ENCODE results near the gene EDEM3. TPM values are rescaled to one million over a fixed set of nuclear protein-coding genes. Genes with fewer than 3 reads are reported as not detected.
"Not testable (repeated sequence)": the region's sequence is repeated elsewhere in the genome, so short reads cannot be mapped to it uniquely, and the experiment has no call there.

EDEM3 gene
- total and polyA plus RNA-seq, 2 donors (not counting 1 experiment from before 2014, with no cell fraction given): 4.3 to 20.9 TPM

GRCh38 chr1:184767591-184767990 is 12.9 kb upstream of the EDEM3 start:
- TF ChIP-seq, protein P1, sequence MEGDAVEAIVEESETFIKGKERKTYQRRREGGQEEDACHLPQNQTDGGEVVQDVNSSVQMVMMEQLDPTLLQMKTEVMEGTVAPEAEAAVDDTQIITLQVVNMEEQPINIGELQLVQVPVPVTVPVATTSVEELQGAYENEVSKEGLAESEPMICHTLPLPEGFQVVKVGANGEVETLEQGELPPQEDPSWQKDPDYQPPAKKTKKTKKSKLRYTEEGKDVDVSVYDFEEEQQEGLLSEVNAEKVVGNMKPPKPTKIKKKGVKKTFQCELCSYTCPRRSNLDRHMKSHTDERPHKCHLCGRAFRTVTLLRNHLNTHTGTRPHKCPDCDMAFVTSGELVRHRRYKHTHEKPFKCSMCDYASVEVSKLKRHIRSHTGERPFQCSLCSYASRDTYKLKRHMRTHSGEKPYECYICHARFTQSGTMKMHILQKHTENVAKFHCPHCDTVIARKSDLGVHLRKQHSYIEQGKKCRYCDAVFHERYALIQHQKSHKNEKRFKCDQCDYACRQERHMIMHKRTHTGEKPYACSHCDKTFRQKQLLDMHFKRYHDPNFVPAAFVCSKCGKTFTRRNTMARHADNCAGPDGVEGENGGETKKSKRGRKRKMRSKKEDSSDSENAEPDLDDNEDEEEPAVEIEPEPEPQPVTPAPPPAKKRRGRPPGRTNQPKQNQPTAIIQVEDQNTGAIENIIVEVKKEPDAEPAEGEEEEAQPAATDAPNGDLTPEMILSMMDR (IDR thresholded peaks at IDR 0.05): no peak
- no peak for TF ChIP-seq EZH2 (IDR thresholded peaks at IDR 0.05; ENCODE audit: borderline replicate concordance, insufficient read depth, low read depth, low read length, poor library complexity, severe bottlenecking)
- H3K36me3 ChIP-seq (replicated peaks in 1 of 2; ENCODE audit: control extremely low read depth in 1 of 2, control insufficient read depth in 1 of 2, extremely low read depth in 1 of 2, insufficient read depth in 2 of 2, low read length in 1 of 2): no peaks in the 10 kb centered on the region
- no peaks in the 10 kb centered on the region for H3K27me3 Mint-ChIP-seq
- H4K20me1 ChIP-seq (ENCODE audit: control insufficient read depth, insufficient read depth, low read length, poor library complexity, severe bottlenecking): no peaks in the 10 kb centered on the region
- H3K27ac Mint-ChIP-seq: no peak overlapping the region
- no peaks in the 10 kb centered on the region for H3K4me1 ChIP-seq (ENCODE audit: control insufficient read depth in 2 of 2, insufficient read depth in 2 of 2, low read length in 2 of 2)
- H3K27ac ChIP-seq (ENCODE audit: low read length in 2 of 2): no peak overlapping the region
- peaks cover 2% of the 10 kb centered on the region for H3K4me1 Mint-ChIP-seq
- DNase-seq (no peak), ATAC-seq (ENCODE audit: low read depth) (no peak)
- H2AFZ ChIP-seq (ENCODE audit: insufficient read depth, low read depth, low read length, poor library complexity, severe bottlenecking): no peak overlapping the region
- no peak overlapping the region for H3K4me3 ChIP-seq (ENCODE audit: control extremely low read depth in 1 of 5, extremely low read depth in 1 of 5, insufficient read depth in 1 of 5, low read depth in 2 of 5, low read length in 4 of 5)
- H3K9ac ChIP-seq (ENCODE audit: low read length): no peak overlapping the region
- ChIA-PET POLR2A (no interaction called here), CTCF (interaction anchor here (1.6 kb wide), 1 partner anchor 38 kb away, joined by 5 read pairs; no protein-coding TSS in a partner anchor)
- H3K4me2 ChIP-seq (replicated peaks; ENCODE audit: low read depth, low read length, poor library complexity, severe bottlenecking): no peak overlapping the region
- H3K79me2 ChIP-seq (ENCODE audit: control insufficient read depth, insufficient read depth, low read length): no peaks in the 10 kb centered on the region
- H3K4me3 Mint-ChIP-seq: no peak overlapping the region
- H3K9me3 Mint-ChIP-seq (ENCODE audit: insufficient read depth): no peaks in the 10 kb centered on the region
- 100% methylated on average over 3 of the region's 5 CpGs for WGBS (ENCODE audit: insufficient coverage)
- H3K9me3 ChIP-seq (ENCODE audit: control extremely low read depth in 1 of 3, control insufficient read depth in 2 of 3, insufficient read depth in 1 of 3, low read length in 2 of 3): no peaks in the 10 kb centered on the region
- peaks cover 0 to 3% (median 1%) of the 10 kb centered on the region in 4 experiments for H3K27me3 ChIP-seq (replicated peaks in 1 of 4; ENCODE audit: control extremely low read depth in 1 of 4, control insufficient read depth in 3 of 4, insufficient read depth in 4 of 4, low read length in 3 of 4)
- intact Hi-C loops (cut with micrococcal nuclease): no loop called here

DNA sequence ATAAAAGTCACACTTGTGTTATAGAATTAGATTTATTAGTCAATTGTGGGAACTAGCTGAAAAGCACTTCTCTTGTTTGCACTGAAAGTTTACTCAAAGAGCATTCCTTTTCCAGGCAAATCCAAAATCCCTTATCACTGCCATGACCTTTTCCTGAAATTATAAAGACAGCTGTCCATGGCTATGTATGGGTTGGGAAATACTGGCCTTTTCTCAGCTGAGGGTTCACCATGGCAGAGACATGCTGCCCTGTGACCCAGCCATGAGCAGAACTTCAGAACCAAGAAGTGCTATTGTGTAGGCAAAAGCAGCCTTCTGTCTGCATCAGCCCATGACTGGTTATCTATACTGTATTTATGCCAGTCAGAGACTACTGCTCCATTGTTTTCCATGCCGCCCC is 9.8 kb upstream of the EDEM3 start:
- ATAC-seq (ENCODE audit: low read depth) (no peak), DNase-seq (no peak)
- no peaks in the 10 kb centered on the region for H3K79me2 ChIP-seq (ENCODE audit: control insufficient read depth, insufficient read depth, low read length)
- H3K4me3 Mint-ChIP-seq: no peak overlapping the region
- H3K27ac ChIP-seq (ENCODE audit: low read length in 2 of 2): no peak overlapping the region
- no peak overlapping the region for H2AFZ ChIP-seq (ENCODE audit: insufficient read depth, low read depth, low read length, poor library complexity, severe bottlenecking)
- no peaks in the 10 kb centered on the region for H4K20me1 ChIP-seq (ENCODE audit: control insufficient read depth, insufficient read depth, low read length, poor library complexity, severe bottlenecking)
- H3K27me3 ChIP-seq (replicated peaks in 1 of 4; ENCODE audit: control extremely low read depth in 1 of 4, control insufficient read depth in 3 of 4, insufficient read depth in 4 of 4, low read length in 3 of 4): peaks cover 0 to 3% (median 1%) of the 10 kb centered on the region in 4 experiments
- POLR2A ChIA-PET: no interaction called here
- H3K4me1 Mint-ChIP-seq: no peaks in the 10 kb centered on the region
- H3K4me2 ChIP-seq (replicated peaks; ENCODE audit: low read depth, low read length, poor library complexity, severe bottlenecking): no peak overlapping the region
- no peaks in the 10 kb centered on the region for H3K9me3 Mint-ChIP-seq (ENCODE audit: insufficient read depth)
- no peaks in the 10 kb centered on the region for H3K4me1 ChIP-seq (ENCODE audit: control insufficient read depth in 2 of 2, insufficient read depth in 2 of 2, low read length in 2 of 2)
- intact Hi-C loops (cut with micrococcal nuclease): no loop called here
- H3K27me3 Mint-ChIP-seq: no peaks in the 10 kb centered on the region
- 100% methylated on average over 1 of the region's 1 CpG for WGBS (ENCODE audit: insufficient coverage)
- TF ChIP-seq, protein P1 (IDR thresholded peaks at IDR 0.05): no peak
- TF ChIP-seq EZH2 (IDR thresholded peaks at IDR 0.05; ENCODE audit: borderline replicate concordance, insufficient read depth, low read depth, low read length, poor library complexity, severe bottlenecking): no peak
- no peak overlapping the region for H3K4me3 ChIP-seq (ENCODE audit: control extremely low read depth in 1 of 5, extremely low read depth in 1 of 5, insufficient read depth in 1 of 5, low read depth in 2 of 5, low read length in 4 of 5)
- no peak overlapping the region for H3K27ac Mint-ChIP-seq
- no peak overlapping the region for H3K9ac ChIP-seq (ENCODE audit: low read length)
- CTCF ChIA-PET: no interaction called here
- H3K36me3 ChIP-seq (replicated peaks in 1 of 2; ENCODE audit: control extremely low read depth in 1 of 2, control insufficient read depth in 1 of 2, extremely low read depth in 1 of 2, insufficient read depth in 2 of 2, low read length in 1 of 2): no peaks in the 10 kb centered on the region
- no peaks in the 10 kb centered on the region for H3K9me3 ChIP-seq (ENCODE audit: control extremely low read depth in 1 of 3, control insufficient read depth in 2 of 3, insufficient read depth in 1 of 3, low read length in 2 of 3)

DNA sequence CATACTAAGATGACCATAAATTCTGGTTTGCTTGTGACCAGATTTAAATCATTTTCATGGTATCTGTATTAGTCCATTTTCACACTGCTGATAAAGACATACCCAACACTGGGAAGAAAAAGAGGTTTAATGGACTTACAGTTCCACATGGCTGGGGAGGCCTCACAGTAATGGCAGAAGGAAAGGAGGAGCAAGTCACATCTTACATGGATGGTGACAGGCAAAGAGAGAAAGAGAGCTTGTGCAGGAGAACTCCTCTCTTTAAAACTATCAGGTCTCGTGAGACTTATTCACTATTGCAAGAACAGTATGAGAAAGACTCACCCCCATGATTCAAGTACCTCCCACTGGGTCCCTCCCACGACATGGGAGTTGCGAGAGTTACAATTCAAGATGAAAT is 8.9 kb upstream of the EDEM3 start:
- H3K27ac Mint-ChIP-seq; H3K4me1 Mint-ChIP-seq; H3K4me3 Mint-ChIP-seq; H3K4me2 ChIP-seq (replicated peaks; ENCODE audit: low read depth, low read length, poor library complexity, severe bottlenecking); H4K20me1 ChIP-seq (ENCODE audit: control insufficient read depth, insufficient read depth, low read length, poor library complexity, severe bottlenecking); intact Hi-C loops (cut with micrococcal nuclease); H3K9me3 Mint-ChIP-seq (ENCODE audit: insufficient read depth); H3K27me3 ChIP-seq (replicated peaks in 1 of 4; ENCODE audit: control extremely low read depth in 1 of 4, control insufficient read depth in 3 of 4, insufficient read depth in 4 of 4, low read length in 3 of 4); H2AFZ ChIP-seq (ENCODE audit: insufficient read depth, low read depth, low read length, poor library complexity, severe bottlenecking); H3K27me3 Mint-ChIP-seq; H3K27ac ChIP-seq (ENCODE audit: low read length in 2 of 2); H3K9me3 ChIP-seq (ENCODE audit: control extremely low read depth in 1 of 3, control insufficient read depth in 2 of 3, insufficient read depth in 1 of 3, low read length in 2 of 3); H3K9ac ChIP-seq (ENCODE audit: low read length); POLR2A ChIA-PET; H3K4me1 ChIP-seq (ENCODE audit: control insufficient read depth in 2 of 2, insufficient read depth in 2 of 2, low read length in 2 of 2); DNase-seq; H3K4me3 ChIP-seq (ENCODE audit: control extremely low read depth in 1 of 5, extremely low read depth in 1 of 5, insufficient read depth in 1 of 5, low read depth in 2 of 5, low read length in 4 of 5); ATAC-seq (ENCODE audit: low read depth); H3K79me2 ChIP-seq (ENCODE audit: control insufficient read depth, insufficient read depth, low read length); H3K36me3 ChIP-seq (replicated peaks in 1 of 2; ENCODE audit: control extremely low read depth in 1 of 2, control insufficient read depth in 1 of 2, extremely low read depth in 1 of 2, insufficient read depth in 2 of 2, low read length in 1 of 2); CTCF ChIA-PET: not testable (repeated sequence)
- 100% methylated on average over 2 of the region's 3 CpGs for WGBS (ENCODE audit: insufficient coverage)
